K562 (cell line): ENCODE results near the gene SLX4IP. TPM values are rescaled to one million over a fixed set of nuclear protein-coding genes. Genes with fewer than 3 reads are reported as not detected.

Source experiments
- CHD4 ChIP-seq: fragments of 200-600 bp; sonication (generic); IDR thresholded peaks from 3 replicates; pipeline ENCODE4 v1.6.1; 2012; ENCODE audit warnings: low read depth, mild to moderate bottlenecking, mixed read lengths, low read length, inconsistent platforms; ENCODE audit not compliant: insufficient read depth, insufficient replicate concordance, poor library complexity, severe bottlenecking
- FOXP1 ChIP-seq: sonication (generic); formaldehyde crosslinking; IDR thresholded peaks from 2 replicates; pipeline ENCODE4 v1.8.0; 2022; ENCODE audit warnings: mild to moderate bottlenecking, missing genetic modification reagents
- LCOR ChIP-seq: sonication (generic); formaldehyde crosslinking; IDR thresholded peaks from 2 replicates; pipeline ENCODE4 v1.8.0; 2022; ENCODE audit warnings: mild to moderate bottlenecking, missing genetic modification reagents
- MBD2 ChIP-seq: sonication (generic); IDR thresholded peaks from 2 replicates; pipeline ENCODE4 v1.6.1; 2016; ENCODE audit warnings: low read depth, borderline replicate concordance
- MCM7 ChIP-seq, 2 experiments: fragments of 450-650 bp; IDR thresholded peaks; 2 replicates each; pipeline ENCODE4 v1.6.1; 2016 to 2018
- PHTF2 ChIP-seq: fragments of 250-450 bp; sonication (Bioruptor Pico); IDR thresholded peaks from 2 replicates; pipeline ENCODE4 v1.5.0; 2021; ENCODE audit warnings: mild to moderate bottlenecking
- POLR2H ChIP-seq: IDR thresholded peaks from 2 replicates; pipeline ENCODE4 v1.6.1; 2016; ENCODE audit warnings: missing genetic modification characterization, low read depth, mild to moderate bottlenecking, control low read depth, missing compliant biosample characterization, moderate library complexity
- RFX1 ChIP-seq: fragments of 450-650 bp; IDR thresholded peaks from 2 replicates; pipeline ENCODE4 v1.6.1; 2016; ENCODE audit warnings: mild to moderate bottlenecking, moderate library complexity
- SNIP1 ChIP-seq: fragments of 450-650 bp; IDR thresholded peaks from 2 replicates; pipeline ENCODE4 v1.7.1; 2017; ENCODE audit warnings: low read depth, mild to moderate bottlenecking
- ZNF175 ChIP-seq: fragments of 200-800 bp; sonication (Bioruptor generic); IDR thresholded peaks from 2 replicates; pipeline ENCODE4 v1.6.1; 2016; ENCODE audit warnings: low read depth, mild to moderate bottlenecking, missing genetic modification characterization, missing compliant biosample characterization
- polyA plus RNA-seq, 8 experiments: library from polyadenylated mRNA; depleted of rRNA in 4 of 8; stranded (reverse) in 5 of 8; unstranded in 3 of 8; fragments of >200 nt; fragmentation: Nextera tagmentation in 2 of 8; fragmentation: Illumina TruSeq in 1 of 8; extraction: Ambion mirVana in 2 of 8; extraction: Trizol in 1 of 8; gene quantifications; 2 replicates each; pipeline versions ENCODE4 v1.2.1 to v1.2.3, GENCODE V29; 2011 to 2014; ENCODE audit warnings: inconsistent platforms in 1 of 8, missing spikeins in 1 of 8
- total RNA-seq, 7 experiments: library from RNA; depleted of rRNA in 6 of 7; stranded (reverse); fragments of >200 nt in 6 of 7; fragmentation: Illumina TruSeq in 2 of 7; extraction: Trizol in 2 of 7; gene quantifications; 2 replicates each; pipeline versions ENCODE4 v1.2.1 to v1.2.3, GENCODE V29; 2011 to 2021; ENCODE audit warnings: low replicate concordance in 1 of 7
- TF ChIP-seq, protein P1 (sequence below): sonication (generic); formaldehyde crosslinking; IDR thresholded peaks from 2 replicates; pipeline ENCODE4 v1.8.1; 2022; ENCODE audit warnings: missing genetic modification reagents
- TF ChIP-seq, protein P2 (sequence below): IDR thresholded peaks from 2 replicates; pipeline ENCODE4 v1.6.1; 2011; ENCODE audit warnings: borderline replicate concordance, low read depth, mild to moderate bottlenecking, moderate library complexity, low read length; ENCODE audit not compliant: insufficient read depth, poor library complexity, severe bottlenecking
- TF ChIP-seq, protein P3 (sequence below): fragments of 450-650 bp; IDR thresholded peaks from 2 replicates; pipeline ENCODE4 v1.6.1; 2016
- TF ChIP-seq, protein P4 (sequence below): fragments of 450-650 bp; conservative IDR thresholded peaks from 2 replicates; pipeline ENCODE4 v1.6.1; 2016; ENCODE audit warnings: missing genetic modification characterization, low read depth, mild to moderate bottlenecking, control low read depth, missing compliant biosample characterization

The SLX4IP gene
- total and polyA plus RNA-seq, 9 of the 15 experiments (the other 6 are each of a cell fraction or from before 2014, with no cell fraction given): 1.5 to 5.9 (median 3.5) TPM

DNA sequence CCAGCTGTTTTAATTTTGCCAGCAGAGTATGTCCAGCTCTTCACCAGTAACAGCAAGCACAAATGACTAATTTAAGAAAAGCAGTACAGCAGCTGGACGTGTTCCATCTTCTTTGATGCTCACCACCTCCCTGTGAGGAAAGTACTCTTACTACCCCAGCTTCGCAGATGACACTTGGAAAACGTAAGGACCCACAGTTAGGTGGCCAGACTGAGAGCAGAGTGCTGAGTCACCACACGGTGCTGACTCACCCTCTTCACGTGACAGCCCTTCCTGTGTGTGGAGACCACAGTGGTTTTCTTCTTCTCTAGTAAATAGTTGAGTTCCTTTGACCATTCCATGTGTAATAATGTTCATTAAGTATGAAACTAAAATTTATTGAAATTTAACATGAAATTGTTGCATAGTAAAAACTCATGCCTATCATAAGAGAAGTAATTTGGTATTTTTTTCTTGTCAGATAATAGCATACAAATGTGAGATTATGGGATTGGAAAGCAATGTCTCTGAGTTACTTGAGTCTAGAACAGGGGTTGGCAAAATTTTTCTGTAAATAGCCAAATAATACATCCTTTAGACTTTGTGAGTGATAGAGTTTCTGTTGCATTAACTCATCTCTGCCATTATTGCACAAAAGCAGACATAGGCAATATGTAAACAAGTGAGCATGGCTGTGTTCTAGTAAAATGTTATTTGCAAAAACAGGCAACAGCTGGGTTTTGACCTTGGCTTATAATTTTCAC, 76.6 kb downstream of the SLX4IP start (continued):
- TF ChIP-seq, protein P1, sequence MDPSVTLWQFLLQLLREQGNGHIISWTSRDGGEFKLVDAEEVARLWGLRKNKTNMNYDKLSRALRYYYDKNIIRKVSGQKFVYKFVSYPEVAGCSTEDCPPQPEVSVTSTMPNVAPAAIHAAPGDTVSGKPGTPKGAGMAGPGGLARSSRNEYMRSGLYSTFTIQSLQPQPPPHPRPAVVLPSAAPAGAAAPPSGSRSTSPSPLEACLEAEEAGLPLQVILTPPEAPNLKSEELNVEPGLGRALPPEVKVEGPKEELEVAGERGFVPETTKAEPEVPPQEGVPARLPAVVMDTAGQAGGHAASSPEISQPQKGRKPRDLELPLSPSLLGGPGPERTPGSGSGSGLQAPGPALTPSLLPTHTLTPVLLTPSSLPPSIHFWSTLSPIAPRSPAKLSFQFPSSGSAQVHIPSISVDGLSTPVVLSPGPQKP (CRISPR knock-in tag): no peak
- no peak for TF ChIP-seq FOXP1 (CRISPR knock-in tag)
- no peak for TF ChIP-seq MCM7 (IDR thresholded peaks at IDR 0.05)
- no peak for TF ChIP-seq SNIP1
- TF ChIP-seq LCOR (CRISPR knock-in tag): no peak
- TF ChIP-seq, protein P2, sequence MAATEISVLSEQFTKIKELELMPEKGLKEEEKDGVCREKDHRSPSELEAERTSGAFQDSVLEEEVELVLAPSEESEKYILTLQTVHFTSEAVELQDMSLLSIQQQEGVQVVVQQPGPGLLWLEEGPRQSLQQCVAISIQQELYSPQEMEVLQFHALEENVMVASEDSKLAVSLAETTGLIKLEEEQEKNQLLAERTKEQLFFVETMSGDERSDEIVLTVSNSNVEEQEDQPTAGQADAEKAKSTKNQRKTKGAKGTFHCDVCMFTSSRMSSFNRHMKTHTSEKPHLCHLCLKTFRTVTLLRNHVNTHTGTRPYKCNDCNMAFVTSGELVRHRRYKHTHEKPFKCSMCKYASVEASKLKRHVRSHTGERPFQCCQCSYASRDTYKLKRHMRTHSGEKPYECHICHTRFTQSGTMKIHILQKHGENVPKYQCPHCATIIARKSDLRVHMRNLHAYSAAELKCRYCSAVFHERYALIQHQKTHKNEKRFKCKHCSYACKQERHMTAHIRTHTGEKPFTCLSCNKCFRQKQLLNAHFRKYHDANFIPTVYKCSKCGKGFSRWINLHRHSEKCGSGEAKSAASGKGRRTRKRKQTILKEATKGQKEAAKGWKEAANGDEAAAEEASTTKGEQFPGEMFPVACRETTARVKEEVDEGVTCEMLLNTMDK: no peak
- no peak for TF ChIP-seq RFX1
- TF ChIP-seq PHTF2 (CRISPR knock-in tag): no peak
- TF ChIP-seq, protein P3, sequence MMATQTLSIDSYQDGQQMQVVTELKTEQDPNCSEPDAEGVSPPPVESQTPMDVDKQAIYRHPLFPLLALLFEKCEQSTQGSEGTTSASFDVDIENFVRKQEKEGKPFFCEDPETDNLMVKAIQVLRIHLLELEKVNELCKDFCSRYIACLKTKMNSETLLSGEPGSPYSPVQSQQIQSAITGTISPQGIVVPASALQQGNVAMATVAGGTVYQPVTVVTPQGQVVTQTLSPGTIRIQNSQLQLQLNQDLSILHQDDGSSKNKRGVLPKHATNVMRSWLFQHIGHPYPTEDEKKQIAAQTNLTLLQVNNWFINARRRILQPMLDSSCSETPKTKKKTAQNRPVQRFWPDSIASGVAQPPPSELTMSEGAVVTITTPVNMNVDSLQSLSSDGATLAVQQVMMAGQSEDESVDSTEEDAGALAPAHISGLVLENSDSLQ: peak; percentile 64; the same call in 1 of the 2 replicates
- no peak for TF ChIP-seq POLR2H (tag)
- TF ChIP-seq, protein P4, sequence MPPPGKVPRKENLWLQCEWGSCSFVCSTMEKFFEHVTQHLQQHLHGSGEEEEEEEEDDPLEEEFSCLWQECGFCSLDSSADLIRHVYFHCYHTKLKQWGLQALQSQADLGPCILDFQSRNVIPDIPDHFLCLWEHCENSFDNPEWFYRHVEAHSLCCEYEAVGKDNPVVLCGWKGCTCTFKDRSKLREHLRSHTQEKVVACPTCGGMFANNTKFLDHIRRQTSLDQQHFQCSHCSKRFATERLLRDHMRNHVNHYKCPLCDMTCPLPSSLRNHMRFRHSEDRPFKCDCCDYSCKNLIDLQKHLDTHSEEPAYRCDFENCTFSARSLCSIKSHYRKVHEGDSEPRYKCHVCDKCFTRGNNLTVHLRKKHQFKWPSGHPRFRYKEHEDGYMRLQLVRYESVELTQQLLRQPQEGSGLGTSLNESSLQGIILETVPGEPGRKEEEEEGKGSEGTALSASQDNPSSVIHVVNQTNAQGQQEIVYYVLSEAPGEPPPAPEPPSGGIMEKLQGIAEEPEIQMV (tag): no peak
- no peak for TF ChIP-seq CHD4
- no peak for TF ChIP-seq MBD2
- no peak for TF ChIP-seq ZNF175
